ENCODE measurements around the gene SLC12A3. TPM values are rescaled to one million over a fixed set of nuclear protein-coding genes. Genes with fewer than 3 reads are reported as not detected.
A peak's percentile ranks its signal among the peaks of the same experiment; 100 is the strongest.

SLC12A3 gene
- total and polyA plus RNA-seq, 12 donors = 0.03 to 0.06 TPM; not detected in 10

DNA sequence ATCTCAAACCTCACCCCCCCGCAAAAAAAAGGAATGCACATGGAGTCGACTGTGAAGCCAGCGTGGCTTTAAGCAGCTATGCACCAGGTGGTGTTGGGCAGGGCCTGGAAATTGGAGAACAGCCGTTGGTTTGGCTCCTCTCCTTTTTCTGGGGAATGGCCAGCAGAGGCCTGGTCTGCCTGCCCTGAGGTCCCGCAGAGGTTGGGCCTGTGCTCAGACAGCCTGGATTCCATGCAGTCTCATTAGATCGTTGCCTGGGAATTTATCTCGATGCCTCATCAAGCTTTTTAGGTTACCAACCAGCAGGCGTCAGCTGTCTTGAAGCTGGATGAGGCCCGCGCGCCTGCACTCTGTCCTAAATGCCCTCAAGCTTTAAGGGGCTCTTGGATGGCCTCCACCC, 9.8 kb downstream of the SLC12A3 start:
- no peak for TF ChIP-seq POLR2A (IDR thresholded peaks at IDR 0.05)
- TF ChIP-seq, protein P1, sequence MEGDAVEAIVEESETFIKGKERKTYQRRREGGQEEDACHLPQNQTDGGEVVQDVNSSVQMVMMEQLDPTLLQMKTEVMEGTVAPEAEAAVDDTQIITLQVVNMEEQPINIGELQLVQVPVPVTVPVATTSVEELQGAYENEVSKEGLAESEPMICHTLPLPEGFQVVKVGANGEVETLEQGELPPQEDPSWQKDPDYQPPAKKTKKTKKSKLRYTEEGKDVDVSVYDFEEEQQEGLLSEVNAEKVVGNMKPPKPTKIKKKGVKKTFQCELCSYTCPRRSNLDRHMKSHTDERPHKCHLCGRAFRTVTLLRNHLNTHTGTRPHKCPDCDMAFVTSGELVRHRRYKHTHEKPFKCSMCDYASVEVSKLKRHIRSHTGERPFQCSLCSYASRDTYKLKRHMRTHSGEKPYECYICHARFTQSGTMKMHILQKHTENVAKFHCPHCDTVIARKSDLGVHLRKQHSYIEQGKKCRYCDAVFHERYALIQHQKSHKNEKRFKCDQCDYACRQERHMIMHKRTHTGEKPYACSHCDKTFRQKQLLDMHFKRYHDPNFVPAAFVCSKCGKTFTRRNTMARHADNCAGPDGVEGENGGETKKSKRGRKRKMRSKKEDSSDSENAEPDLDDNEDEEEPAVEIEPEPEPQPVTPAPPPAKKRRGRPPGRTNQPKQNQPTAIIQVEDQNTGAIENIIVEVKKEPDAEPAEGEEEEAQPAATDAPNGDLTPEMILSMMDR (IDR thresholded peaks at IDR 0.05) = no peak
- WGBS, 4 donors = 62 to 79% (median 76%) methylated on average over 8 to 11 of the region's 11 CpGs
- peak in 1 of 7 donors; percentile 79 for DNase-seq
- H3K36me3 ChIP-seq (replicated peaks in 1 of 2) = no peaks in the 10 kb centered on the region
- intact Hi-C loops (cut with DNase I) = no loop called here
- H3K27me3 ChIP-seq = no peaks in the 10 kb centered on the region
- H3K27ac ChIP-seq = peak overlapping the region in 1 of 5 donors; percentile 26
- no peak overlapping the region for H3K4me3 ChIP-seq
- H3K9me3 ChIP-seq (replicated peaks in 1 of 3) = no peaks in the 10 kb centered on the region
- no peaks in the 10 kb centered on the region for H3K4me1 ChIP-seq (replicated peaks in 1 of 2)

GRCh38 chr16:56876048-56876447, 11.0 kb downstream of the SLC12A3 start:
- H3K4me3 ChIP-seq = no peak overlapping the region
- no peaks in the 10 kb centered on the region for H3K4me1 ChIP-seq (replicated peaks in 1 of 2)
- WGBS, 4 donors = 91 to 95% (median 92%) methylated on average over 3 to 4 of the region's 4 CpGs
- intact Hi-C loops (cut with DNase I) = no loop called here
- no peaks in the 10 kb centered on the region for H3K27me3 ChIP-seq
- no peak for DNase-seq
- no peak overlapping the region for H3K27ac ChIP-seq
- no peaks in the 10 kb centered on the region for H3K9me3 ChIP-seq (replicated peaks in 1 of 3)
- TF ChIP-seq, protein P1 (IDR thresholded peaks at IDR 0.05) = no peak
- no peak for TF ChIP-seq POLR2A (IDR thresholded peaks at IDR 0.05)
- no peaks in the 10 kb centered on the region for H3K36me3 ChIP-seq (replicated peaks in 1 of 2)

GRCh38 chr16:56877486-56878182, 12.6 kb downstream of the SLC12A3 start:
- H3K27ac ChIP-seq = no peak overlapping the region
- no peak for DNase-seq
- H3K4me3 ChIP-seq = no peak overlapping the region
- no peaks in the 10 kb centered on the region for H3K9me3 ChIP-seq (replicated peaks in 1 of 3)
- intact Hi-C loops (cut with DNase I) = no loop called here
- no peaks in the 10 kb centered on the region for H3K36me3 ChIP-seq (replicated peaks in 1 of 2)
- WGBS, 4 donors = 89 to 98% (median 94%) methylated on average over 7 to 13 of the region's 13 CpGs
- TF ChIP-seq POLR2A (IDR thresholded peaks at IDR 0.05) = no peak
- TF ChIP-seq, protein P1 (IDR thresholded peaks at IDR 0.05) = no peak
- no peaks in the 10 kb centered on the region for H3K27me3 ChIP-seq
- H3K4me1 ChIP-seq (replicated peaks in 1 of 2) = no peaks in the 10 kb centered on the region

GRCh38 chr16:56878282-56878854, 13.4 kb downstream of the SLC12A3 start:
- H3K36me3 ChIP-seq (replicated peaks in 1 of 2) = no peaks in the 10 kb centered on the region
- no peak for TF ChIP-seq POLR2A (IDR thresholded peaks at IDR 0.05)
- TF ChIP-seq, protein P1 (IDR thresholded peaks at IDR 0.05) = no peak
- no peak overlapping the region for H3K27ac ChIP-seq
- no peak overlapping the region for H3K4me3 ChIP-seq
- H3K9me3 ChIP-seq (replicated peaks in 1 of 3) = no peaks in the 10 kb centered on the region
- DNase-seq = no peak
- H3K4me1 ChIP-seq (replicated peaks in 1 of 2) = no peaks in the 10 kb centered on the region
- 88 to 95% (median 91%) methylated on average over 7 to 8 of the region's 8 CpGs for WGBS, 4 donors
- intact Hi-C loops (cut with DNase I) = no loop called here
- H3K27me3 ChIP-seq = no peaks in the 10 kb centered on the region

All from adrenal gland (tissue), 12 donors.